ENCODE measurements around the gene LARGE2. TPM values are rescaled to one million over a fixed set of nuclear protein-coding genes. Genes with fewer than 3 reads are reported as not detected.

The LARGE2 gene
- total RNA-seq, 1 experiment from 2014 or later = 18.4 TPM

GRCh38 chr11:45906096-45906682 lies 16.3 kb upstream of the LARGE2 start:
- Histone ChIP-seq H3K9ac (ENCODE audit: low read length) (no peak overlapping the region), H3K9me2 (replicated peaks; ENCODE audit: low read length) (no peaks in the 10 kb centered on the region)
- intact Hi-C loops (cut with micrococcal nuclease) = no loop called here

GRCh38 chr11:45906965-45907611 lies 15.4 kb upstream of the LARGE2 start, which contains the start of gene FREY1:
Gene FREY1 (minus strand): TSS chr11:45907271. CDS start chr11:45907245, 26 bp downstream.
- ATAC-seq = no peak
- POLR2A ChIA-PET (ENCODE audit: unreplicated experiment) = no interaction called here

More at GRCh38 chr11:45906096-45906682, 16.3 kb upstream of the LARGE2 start:
- no peak overlapping the region for H3K4me2 ChIP-seq (ENCODE audit: low read length)
- ChIA-PET POLR2A (ENCODE audit: unreplicated experiment) (no interaction called here), CTCF (no interaction called here)
- H3K4me3 ChIP-seq (ENCODE audit: low read length) = no peak overlapping the region
- H3K4me1 ChIP-seq (ENCODE audit: insufficient read depth, low read length) = no peaks in the 10 kb centered on the region
- H3K79me2 ChIP-seq (ENCODE audit: low read length) = no peaks in the 10 kb centered on the region
- H3K9me3 ChIP-seq (ENCODE audit: low read length) = no peaks in the 10 kb centered on the region
- H3F3A ChIP-seq (ENCODE audit: low read length, unreplicated experiment) = no peaks in the 10 kb centered on the region
- H3K27me3 ChIP-seq (ENCODE audit: low read length) = no peaks in the 10 kb centered on the region
- H3K27ac ChIP-seq (ENCODE audit: low read length) = no peak overlapping the region
- ATAC-seq (no peak; the same call in 1 of the 2 replicates), DNase-seq (no peak)
- no peaks in the 10 kb centered on the region; the same call in 1 of the 2 replicates for H3K36me3 ChIP-seq (ENCODE audit: low read depth, low read length)
- no peak for TF ChIP-seq EZH2 (IDR thresholded peaks at IDR 0.05; ENCODE audit: low read length, unreplicated experiment)
- no peak for TF ChIP-seq EZH2phosphoT487 (IDR thresholded peaks at IDR 0.05; ENCODE audit: borderline replicate concordance, low read length)
- TF ChIP-seq CTCF (conservative IDR thresholded peaks at IDR 0.05; ENCODE audit: low read depth, low read length) = no peak
- no peak overlapping the region for H2AFZ ChIP-seq (ENCODE audit: low read length)
- no TSS peak for BruUV-seq (replicated peaks)
- no peaks in the 10 kb centered on the region for H4K20me1 ChIP-seq (ENCODE audit: low read length)

More at GRCh38 chr11:45906965-45907611, 15.4 kb upstream of the LARGE2 start, which contains the start of gene FREY1:
- H3K79me2 ChIP-seq (ENCODE audit: low read length) = no peaks in the 10 kb centered on the region
- H3K9ac ChIP-seq (ENCODE audit: low read length) = no peak within 1 kb of the TSS
- H2AFZ ChIP-seq (ENCODE audit: low read length) = no peak within 1 kb of the TSS
- no peaks in the 10 kb centered on the region for H3K9me2 ChIP-seq (replicated peaks; ENCODE audit: low read length)
- no peaks in the 10 kb centered on the region for H3K4me1 ChIP-seq (ENCODE audit: insufficient read depth, low read length)
- BruUV-seq (replicated peaks) = no TSS peak
- H3K27ac ChIP-seq (ENCODE audit: low read length) = no peak within 1 kb of the TSS
- H4K20me1 ChIP-seq (ENCODE audit: low read length) = no peaks in the 10 kb centered on the region
- TF ChIP-seq EZH2 (IDR thresholded peaks at IDR 0.05; ENCODE audit: low read length, unreplicated experiment) = no peak
- TF ChIP-seq CTCF (conservative IDR thresholded peaks at IDR 0.05; ENCODE audit: low read depth, low read length) = no peak
- no peak for TF ChIP-seq EZH2phosphoT487 (IDR thresholded peaks at IDR 0.05; ENCODE audit: borderline replicate concordance, low read length)
- H3K27me3 ChIP-seq (ENCODE audit: low read length) = no peaks in the 10 kb centered on the region
- no peaks in the 10 kb centered on the region for H3K9me3 ChIP-seq (ENCODE audit: low read length)
- H3K36me3 ChIP-seq (ENCODE audit: low read depth, low read length) = no peaks in the 10 kb centered on the region; the same call in 1 of the 2 replicates
- H3K4me3 ChIP-seq (ENCODE audit: low read length) = no peak within 1 kb of the TSS
- H3K4me2 ChIP-seq (ENCODE audit: low read length) = no peak within 1 kb of the TSS
- intact Hi-C loops (cut with micrococcal nuclease) = no loop called here
- H3F3A ChIP-seq (ENCODE audit: low read length, unreplicated experiment) = no peaks in the 10 kb centered on the region
- CTCF ChIA-PET = no interaction called here
- no peak for DNase-seq
